ENCODE results near the gene SP5.
"Not testable (repeated sequence)": the region's sequence is repeated elsewhere in the genome, so short reads cannot be mapped to it uniquely, and the experiment has no call there.

The SP5 gene

GRCh38 chr2:170737406-170737805 is 22.3 kb downstream of the SP5 start:
- in situ Hi-C loops (cut with MboI; ENCODE audit: low sequenced_read_pairs), result no loop called here

- in situ Hi-C loops (cut with MboI; ENCODE audit: low sequenced_read_pairs), result no loop called here
Measured at GRCh38 chr2:170737821-170738220, 22.7 kb downstream of the SP5 start.

- in situ Hi-C loops (cut with MboI; ENCODE audit: low sequenced_read_pairs), result no loop called here
Measured at GRCh38 chr2:170739048-170739447, 23.9 kb downstream of the SP5 start.

GRCh38 chr2:170739507-170740046 is 24.4 kb downstream of the SP5 start:
- in situ Hi-C loops (cut with MboI; ENCODE audit: low sequenced_read_pairs), result no loop called here

GRCh38 chr2:170740660-170741059 is 25.5 kb downstream of the SP5 start:
- in situ Hi-C loops (cut with MboI; ENCODE audit: low sequenced_read_pairs), result no loop called here

GRCh38 chr2:170742000-170742399 is 26.9 kb downstream of the SP5 start:
- in situ Hi-C loops (cut with MboI; ENCODE audit: low sequenced_read_pairs), result no loop called here

GRCh38 chr2:170742896-170743529 is 27.9 kb downstream of the SP5 start:
- in situ Hi-C loops (cut with MboI; ENCODE audit: low sequenced_read_pairs), result no loop called here

- in situ Hi-C loops (cut with MboI; ENCODE audit: low sequenced_read_pairs), result no loop called here
Measured at GRCh38 chr2:170743530-170744239, 28.5 kb downstream of the SP5 start.

GRCh38 chr2:170744248-170745002 is 29.3 kb downstream of the SP5 start:
- in situ Hi-C loops (cut with MboI; ENCODE audit: low sequenced_read_pairs), result no loop called here

GRCh38 chr2:170745305-170745704 is 30.2 kb downstream of the SP5 start:
- in situ Hi-C loops (cut with MboI; ENCODE audit: low sequenced_read_pairs), result no loop called here

- in situ Hi-C loops (cut with MboI; ENCODE audit: low sequenced_read_pairs), result no loop called here
Measured at GRCh38 chr2:170747921-170748320, 32.8 kb downstream of the SP5 start.

- in situ Hi-C loops (cut with MboI; ENCODE audit: low sequenced_read_pairs), result not testable (repeated sequence)
Measured at GRCh38 chr2:170751555-170751954, 36.4 kb downstream of the SP5 start.

- in situ Hi-C loops (cut with MboI; ENCODE audit: low sequenced_read_pairs), result no loop called here
Measured at GRCh38 chr2:170761572-170761971, 46.4 kb downstream of the SP5 start.

GRCh38 chr2:170762760-170763159 is 47.6 kb downstream of the SP5 start:
- in situ Hi-C loops (cut with MboI; ENCODE audit: low sequenced_read_pairs), result no loop called here

- in situ Hi-C loops (cut with MboI; ENCODE audit: low sequenced_read_pairs), result no loop called here
Measured at GRCh38 chr2:170763232-170763631, 48.1 kb downstream of the SP5 start.

- in situ Hi-C loops (cut with MboI; ENCODE audit: low sequenced_read_pairs), result no loop called here
Measured at GRCh38 chr2:170764880-170765261, 49.7 kb downstream of the SP5 start.

- in situ Hi-C loops (cut with MboI; ENCODE audit: low sequenced_read_pairs), result no loop called here
Measured at GRCh38 chr2:170766693-170767092, 51.6 kb downstream of the SP5 start.

All from HL-60/S4 (cell line).